GM12878 (cell line): ENCODE results near the gene TCTN1. TPM values are rescaled to one million over a fixed set of nuclear protein-coding genes. Genes with fewer than 3 reads are reported as not detected.

Source experiments
- BACH1 ChIP-seq: fragments of 450-650 bp; IDR thresholded peaks from 2 replicates; pipeline ENCODE4 v1.6.1; 2017; ENCODE audit warnings: mild to moderate bottlenecking, borderline replicate concordance
- BCL11A ChIP-seq: IDR thresholded peaks from 2 replicates; pipeline ENCODE4 v1.6.1; 2011; ENCODE audit warnings: low read depth, low read length
- BRCA1 ChIP-seq: IDR thresholded peaks from 2 replicates; pipeline ENCODE4 v1.6.1; 2011; ENCODE audit warnings: low read depth, low read length, improper control_type of control experiment
- CBFB ChIP-seq: IDR thresholded peaks from 2 replicates; pipeline ENCODE4 v1.6.1; 2016; ENCODE audit warnings: antibody characterized with exemption, low read depth
- CREM ChIP-seq: IDR thresholded peaks from 2 replicates; pipeline ENCODE4 v1.6.1; 2014; ENCODE audit warnings: antibody characterized with exemption, low read depth
- E4F1 ChIP-seq: fragments of 450-650 bp; IDR thresholded peaks from 2 replicates; pipeline ENCODE4 v1.6.1; 2018; ENCODE audit warnings: borderline replicate concordance, mild to moderate bottlenecking; ENCODE audit not compliant: partially characterized antibody
- ELK1 ChIP-seq: IDR thresholded peaks from 2 replicates; pipeline ENCODE4 v1.6.1; 2012; ENCODE audit warnings: low read depth, low read length, improper control_type of control experiment
- FOS ChIP-seq: IDR thresholded peaks from 3 replicates; pipeline ENCODE4 v1.6.1; 2011; ENCODE audit warnings: borderline replicate concordance; ENCODE audit not compliant: insufficient read length; ENCODE audit errors: extremely low read depth
- MEF2A ChIP-seq: IDR thresholded peaks from 2 replicates; pipeline ENCODE4 v1.6.1; 2011; ENCODE audit warnings: low read depth, mild to moderate bottlenecking, low read length, moderate library complexity; ENCODE audit not compliant: insufficient read depth
- MTA2 ChIP-seq: fragments of 450-650 bp; IDR thresholded peaks from 2 replicates; pipeline ENCODE4 v1.6.1; 2016; ENCODE audit warnings: low read depth, mild to moderate bottlenecking, moderate library complexity
- PML ChIP-seq: IDR thresholded peaks from 2 replicates; pipeline ENCODE4 v1.6.1; 2012; ENCODE audit warnings: low read length, inconsistent platforms
- POLR2A ChIP-seq: IDR thresholded peaks from 2 replicates; pipeline ENCODE4 v1.6.1; 2011; ENCODE audit warnings: low read depth, mild to moderate bottlenecking, low read length
- RBBP5 ChIP-seq: fragments of 200-600 bp; sonication (generic); conservative IDR thresholded peaks from 2 replicates; pipeline ENCODE4 v1.6.1; 2016
- RELA ChIP-seq: fragments of 450-650 bp; IDR thresholded peaks from 2 replicates; pipeline ENCODE4 v1.8.0; 2014; ENCODE audit warnings: borderline replicate concordance; ENCODE audit not compliant: partially characterized antibody
- REST ChIP-seq: IDR thresholded peaks from 2 replicates; pipeline ENCODE4 v1.6.1; 2012; ENCODE audit warnings: mild to moderate bottlenecking, low read depth, low read length
- SMAD5 ChIP-seq: IDR thresholded peaks from 2 replicates; pipeline ENCODE4 v1.6.1; 2016; ENCODE audit warnings: antibody characterized with exemption, low read depth
- SPI1 ChIP-seq: IDR thresholded peaks from 2 replicates; pipeline ENCODE4 v1.6.1; 2011; ENCODE audit warnings: low read depth, mild to moderate bottlenecking, low read length, moderate library complexity, borderline replicate concordance; ENCODE audit not compliant: insufficient read depth
- SUPT20H ChIP-seq: IDR thresholded peaks from 2 replicates; pipeline ENCODE4 v1.6.1; 2011; ENCODE audit warnings: low read depth, mild to moderate bottlenecking, low read length, moderate library complexity, borderline replicate concordance; ENCODE audit not compliant: control insufficient read depth
- SUZ12 ChIP-seq: fragments of 200-600 bp; sonication (generic); IDR thresholded peaks from one replicate; pipeline ENCODE4 v1.6.1; 2018; ENCODE audit warnings: antibody characterized with exemption, mild to moderate bottlenecking; ENCODE audit not compliant: unreplicated experiment
- TARDBP ChIP-seq: IDR thresholded peaks from 2 replicates; pipeline ENCODE4 v1.6.1; 2016; ENCODE audit warnings: borderline replicate concordance
- TCF7 ChIP-seq: IDR thresholded peaks from 2 replicates; pipeline ENCODE4 v1.6.1; 2014; ENCODE audit warnings: antibody characterized with exemption, borderline replicate concordance
- USF2 ChIP-seq: IDR thresholded peaks from 2 replicates; pipeline ENCODE4 v1.6.1; 2011; ENCODE audit warnings: low read depth, low read length, improper control_type of control experiment, borderline replicate concordance
- ZBED1 ChIP-seq: IDR thresholded peaks from 2 replicates; pipeline ENCODE4 v1.6.1; 2016; ENCODE audit warnings: borderline replicate concordance
- ZNF217 ChIP-seq: fragments of 450-650 bp; IDR thresholded peaks from 2 replicates; pipeline ENCODE4 v1.6.1; 2017; ENCODE audit warnings: antibody characterized with exemption, mild to moderate bottlenecking
- ZNF24 ChIP-seq: fragments of 450-650 bp; IDR thresholded peaks from 2 replicates; pipeline ENCODE4 v1.6.1; 2017; ENCODE audit warnings: antibody characterized with exemption, mild to moderate bottlenecking
- polyA plus RNA-seq, 11 experiments: library from polyadenylated mRNA; depleted of rRNA in 4 of 11; unstranded in 6 of 11; stranded (reverse) in 5 of 11; fragments of >200 nt; fragmentation: Nextera tagmentation in 4 of 11; fragmentation: Illumina TruSeq in 1 of 11; extraction: Ambion mirVana in 4 of 11; extraction: Trizol in 1 of 11; gene quantifications; 1 replicate in 1 of 11; 2 replicates in 10 of 11; pipeline versions ENCODE4 v1.2.1 to v1.2.3, GENCODE V29; 2011 to 2016; ENCODE audit warnings: inconsistent platforms in 2 of 11, missing spikeins in 2 of 11, low read depth in 1 of 11
- total RNA-seq, 4 experiments: library from RNA; depleted of rRNA in 3 of 4; stranded (reverse); fragments of >200 nt in 3 of 4; fragmentation: Illumina TruSeq in 1 of 4; extraction: Trizol in 1 of 4; gene quantifications; 2 replicates each; pipeline versions ENCODE4 v1.2.1 to v1.2.3, GENCODE V29; 2013 to 2021

Gene TCTN1
- total and polyA plus RNA-seq, 10 of the 15 experiments (the other 5 are each of a cell fraction or from before 2014, with no cell fraction given) = 8.8 to 23.5 (median 15.3) TPM

- peak; percentile 40 for TF ChIP-seq E4F1
- peak; percentile 72; the same call in 1 of the 2 replicates for TF ChIP-seq ZNF217
- no peak for TF ChIP-seq ZNF24
- TF ChIP-seq MEF2A = peak; percentile 99
- no peak; the same call in 1 of the 2 replicates for TF ChIP-seq USF2
- TF ChIP-seq BCL11A = 0 out of 2 replicates have a peak, but pooled peaks have one; percentile 34
- TF ChIP-seq BACH1 = peak; percentile 64; the same call in 1 of the 2 replicates
- peak; percentile 44; the same call in 1 of the 2 replicates for TF ChIP-seq SMAD5
- TF ChIP-seq SUZ12 = no peak
- no peak for TF ChIP-seq RBBP5
- TF ChIP-seq SUPT20H = no peak
- TF ChIP-seq MTA2 = peak; percentile 83
- peak; percentile 96 for TF ChIP-seq CREM
- TF ChIP-seq REST = no peak
- TF ChIP-seq BRCA1 = 0 out of 2 replicates have a peak, but pooled peaks have one; percentile 17
- no peak for TF ChIP-seq SPI1
- peak; percentile 42 for TF ChIP-seq RELA
- peak; percentile 86 for TF ChIP-seq ZBED1
- peak; percentile 82 for TF ChIP-seq POLR2A
- no peak for TF ChIP-seq FOS
- no peak for TF ChIP-seq TCF7
- no peak for TF ChIP-seq TARDBP
- TF ChIP-seq CBFB = peak; percentile 90
- TF ChIP-seq ELK1 = 0 out of 2 replicates have a peak, but pooled peaks have one; percentile 65
- TF ChIP-seq PML = 0 out of 2 replicates have a peak, but pooled peaks have one; percentile 34
These were observed 47.5 kb downstream of the TCTN1 start (continued) for GRCh38 chr12:110661337-110661972.
